22Rv1 (cell line): ENCODE data around the gene SOX21.

Experiments
- H3K27ac ChIP-seq: fragments of 450-650 bp; 2 replicates; pipeline ENCODE4 v1.5.1; 2017
- CTCF ChIP-seq: fragments of 450-650 bp; IDR thresholded peaks from 2 replicates; pipeline ENCODE4 v1.5.1; 2017; ENCODE audit warnings: mild to moderate bottlenecking
- ZFX ChIP-seq: fragments of 450-650 bp; IDR thresholded peaks from 2 replicates; pipeline ENCODE4 v1.6.1; 2017; ENCODE audit warnings: antibody characterized with exemption, borderline replicate concordance

The SOX21 gene

GRCh38 chr13:94712287-94712811 lies at the start of gene SOX21:
Gene SOX21 (minus strand): TSS chr13:94712545. CDS start chr13:94712049, 496 bp downstream.
- TF ChIP-seq CTCF: no peak
- no peak for TF ChIP-seq ZFX
- no peak within 1 kb of the TSS for H3K27ac ChIP-seq

- no peak for TF ChIP-seq CTCF
- TF ChIP-seq ZFX: no peak
- no peak overlapping the region for H3K27ac ChIP-seq
These were observed 49.1 kb upstream of the SOX21 start for GRCh38 chr13:94761407-94761806.

GRCh38 chr13:94759120-94759728 lies 46.9 kb upstream of the SOX21 start:
- TF ChIP-seq CTCF: no peak
- TF ChIP-seq ZFX: no peak
- H3K27ac ChIP-seq: no peak overlapping the region

GRCh38 chr13:94758436-94758960 lies 46.2 kb upstream of the SOX21 start:
- no peak for TF ChIP-seq CTCF
- TF ChIP-seq ZFX: no peak
- no peak overlapping the region for H3K27ac ChIP-seq

GRCh38 chr13:94753327-94753726 lies 41.0 kb upstream of the SOX21 start:
- H3K27ac ChIP-seq: no peak overlapping the region
- TF ChIP-seq ZFX: no peak
- no peak for TF ChIP-seq CTCF

GRCh38 chr13:94749162-94749561 lies 36.8 kb upstream of the SOX21 start:
- TF ChIP-seq ZFX (no peak), CTCF (no peak)

GRCh38 chr13:94739235-94739634 lies 26.9 kb upstream of the SOX21 start:
- no peak overlapping the region for H3K27ac ChIP-seq
- TF ChIP-seq CTCF (no peak), ZFX (no peak)

More at GRCh38 chr13:94749162-94749561, 36.8 kb upstream of the SOX21 start:
- H3K27ac ChIP-seq: no peak overlapping the region
